Muscle of back (tissue), 11 donors: Measurements from ENCODE around the gene UCP3. TPM values are rescaled to one million over a fixed set of nuclear protein-coding genes. Genes with fewer than 3 reads are reported as not detected.

Experiments used
- DNase-seq, 3 donors: peaks; one replicate each; pipeline versions ENCODE4 v3.0.0 to v3.0.0-alpha.2; 2013
- polyA plus RNA-seq, 10 donors: library from polyadenylated mRNA; unstranded; fragments of 120-200 nt; gene quantifications; one replicate each; pipeline ENCODE4 v1.2.1, GENCODE V29; 2013; ENCODE audit not compliant: insufficient read length in 10 of 10

UCP3 gene
- polyA plus RNA-seq, 10 donors, result 1.5 to 6.8 (median 2.6) TPM

DNA sequence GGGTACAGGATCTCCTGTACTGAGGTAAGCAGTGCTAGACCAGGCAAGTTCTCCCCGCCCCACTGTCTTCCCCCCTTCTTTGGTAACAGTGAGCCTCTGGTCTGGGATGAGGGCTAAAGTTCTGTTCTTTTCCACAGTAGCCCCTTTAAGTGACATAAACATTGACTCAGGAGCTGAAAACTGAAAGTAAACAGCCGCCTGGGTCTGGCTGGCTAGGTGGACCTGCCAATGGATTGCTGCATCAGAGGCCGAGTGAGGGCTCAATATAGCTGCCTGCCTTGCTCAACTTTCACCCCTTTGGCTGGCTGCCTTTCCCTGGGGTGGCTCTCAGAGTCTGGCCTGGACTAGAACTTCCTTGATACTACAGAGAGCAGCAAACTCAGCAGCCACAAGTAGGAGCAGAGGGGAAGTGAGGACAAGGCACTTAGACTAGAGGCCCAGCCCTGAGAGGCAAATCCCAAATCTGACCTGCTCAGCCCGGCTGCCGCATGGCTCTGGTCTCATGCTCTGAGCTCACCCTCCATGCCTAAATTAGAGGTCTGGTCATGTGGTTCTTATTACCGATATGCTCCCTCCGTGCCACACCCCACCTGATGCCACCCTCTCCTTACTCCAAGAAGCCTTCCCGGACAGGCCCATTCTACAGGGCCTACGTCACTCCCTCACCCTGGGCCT, 9.6 kb upstream of the UCP3 start:
- peak; percentile 59 to 69 (median 66) for DNase-seq

DNA sequence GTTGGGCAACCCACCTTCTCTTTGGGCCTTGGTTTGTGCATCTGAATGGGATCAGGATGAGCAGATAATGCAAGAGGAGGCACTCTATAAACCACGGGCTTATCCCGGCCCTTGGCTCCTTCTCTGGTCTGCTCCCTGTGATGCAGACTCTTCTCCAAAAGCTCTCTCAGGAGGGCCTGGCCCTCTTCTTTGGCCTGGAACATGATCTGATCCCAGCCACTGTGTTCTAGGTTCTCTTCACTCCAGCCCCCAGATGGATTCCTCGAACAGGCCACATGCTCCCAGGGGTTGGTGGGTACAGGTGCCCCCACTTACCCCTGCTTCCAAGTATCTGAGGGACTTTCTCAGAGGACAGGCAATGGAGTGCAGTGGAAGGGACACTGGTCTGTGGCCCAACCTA, 8.7 kb upstream of the UCP3 start:
- no peak for DNase-seq

DNA sequence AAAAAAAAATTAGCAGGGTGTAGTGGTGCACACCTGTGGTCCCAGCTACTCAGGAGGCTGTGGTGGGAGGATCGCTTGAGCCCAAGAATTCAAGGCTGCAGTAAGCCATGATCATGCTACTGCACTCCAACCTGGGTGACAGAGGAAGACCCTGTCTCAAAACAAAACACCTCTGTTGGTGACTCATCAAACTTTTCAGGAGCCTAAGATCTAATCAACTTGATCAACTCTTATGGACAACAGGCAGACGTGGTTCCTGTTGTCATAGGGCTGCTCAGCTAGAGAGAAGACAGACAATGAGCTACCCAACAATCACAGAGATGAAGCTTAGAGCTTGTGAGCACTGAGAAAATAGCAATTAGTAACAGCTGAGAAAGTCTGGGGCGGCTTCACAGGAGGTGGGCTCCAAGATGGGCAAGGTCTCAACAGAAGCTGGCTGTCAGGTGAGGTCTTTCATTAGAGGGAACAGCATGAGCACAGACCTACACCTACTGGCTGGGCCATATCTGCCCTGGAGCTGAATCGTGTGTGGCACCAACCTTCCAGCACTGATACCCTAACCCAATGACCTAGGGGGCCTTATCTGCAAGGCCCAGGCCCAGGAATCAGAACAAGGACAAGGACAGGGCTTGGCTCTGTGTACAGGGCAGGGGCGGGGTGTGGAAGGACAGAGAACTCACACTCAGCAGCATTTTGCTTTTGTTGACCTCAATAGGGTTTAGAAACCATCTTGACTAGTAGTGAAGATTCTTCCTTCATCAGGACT, 7.2 kb upstream of the UCP3 start:
- DNase-seq, result no peak

DNA sequence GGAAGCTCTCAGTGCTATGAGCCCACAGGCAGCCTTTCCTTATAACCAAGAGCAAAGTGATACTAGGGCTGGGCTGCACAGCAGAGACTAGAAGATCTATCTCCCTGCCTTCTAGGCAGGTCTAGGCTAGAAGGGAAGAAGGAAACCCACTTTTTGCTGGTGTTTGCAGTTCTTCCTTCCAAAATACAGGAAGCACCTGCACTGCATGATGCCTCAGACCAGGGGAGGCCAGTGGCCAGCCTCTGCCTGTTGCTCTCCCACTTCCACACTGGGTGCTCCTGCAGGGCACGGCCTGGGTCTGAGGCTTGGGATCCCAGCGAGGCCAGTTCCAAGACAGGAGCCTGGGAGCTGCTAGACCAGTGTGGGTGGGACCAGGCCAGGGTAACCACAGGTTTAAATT, 6.0 kb upstream of the UCP3 start:
- DNase-seq, result no peak

DNA sequence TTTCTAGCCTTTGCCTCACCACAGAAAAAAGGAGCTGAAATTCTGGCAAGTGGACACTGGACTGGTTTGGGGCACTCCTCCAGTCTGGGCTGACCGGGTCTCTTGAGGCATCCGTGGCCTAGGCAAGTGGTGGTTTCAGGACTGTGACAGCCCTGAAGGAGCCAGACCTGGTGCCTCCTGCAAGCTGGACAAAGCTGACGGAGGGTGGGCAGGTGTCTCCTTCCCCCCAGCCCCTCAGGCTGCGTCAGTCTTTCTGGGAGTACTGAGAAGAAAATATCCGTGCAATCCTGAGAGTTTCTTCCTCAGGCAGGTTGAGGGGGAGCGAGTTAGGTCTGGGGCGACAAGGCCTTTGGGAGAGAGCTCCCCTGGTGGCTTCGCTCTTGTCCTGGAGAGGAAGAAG, 4.3 kb upstream of the UCP3 start:
- DNase-seq, result no peak

DNA sequence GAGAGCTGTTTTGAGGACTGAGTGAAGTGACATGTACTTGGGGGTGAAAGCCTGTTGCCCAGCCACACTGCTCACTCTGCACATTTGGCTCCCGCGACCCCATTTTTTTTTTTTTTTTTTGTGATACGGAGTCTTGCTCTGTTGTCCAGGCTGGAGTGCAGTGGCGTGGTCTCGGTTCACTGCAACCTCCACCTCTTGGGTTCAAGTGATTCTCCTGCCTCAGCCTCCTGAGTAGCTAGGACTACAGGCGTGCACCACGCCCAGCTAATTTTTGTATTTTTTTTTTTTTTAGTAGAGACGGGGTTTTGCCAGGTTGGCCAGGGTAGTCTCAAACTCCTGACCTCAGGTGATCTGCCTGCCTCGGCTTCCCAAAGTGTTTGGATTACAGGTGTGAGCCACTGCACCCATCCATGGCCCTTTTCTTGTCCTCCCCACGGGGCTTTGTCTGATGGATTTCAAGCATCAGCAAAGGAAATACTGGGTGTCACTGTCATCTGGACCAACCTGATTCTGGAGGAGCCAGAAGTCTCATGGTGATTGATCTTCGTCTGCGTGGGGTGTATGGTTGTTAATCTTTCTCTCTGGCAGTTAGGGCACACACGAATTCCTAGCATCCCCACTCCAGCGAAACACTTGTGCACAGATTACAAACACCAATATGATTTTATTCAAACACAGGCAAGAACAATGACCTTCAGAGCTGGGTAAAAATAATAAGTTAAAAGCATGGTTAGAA, 3.4 kb upstream of the UCP3 start:
- DNase-seq, result no peak

DNA sequence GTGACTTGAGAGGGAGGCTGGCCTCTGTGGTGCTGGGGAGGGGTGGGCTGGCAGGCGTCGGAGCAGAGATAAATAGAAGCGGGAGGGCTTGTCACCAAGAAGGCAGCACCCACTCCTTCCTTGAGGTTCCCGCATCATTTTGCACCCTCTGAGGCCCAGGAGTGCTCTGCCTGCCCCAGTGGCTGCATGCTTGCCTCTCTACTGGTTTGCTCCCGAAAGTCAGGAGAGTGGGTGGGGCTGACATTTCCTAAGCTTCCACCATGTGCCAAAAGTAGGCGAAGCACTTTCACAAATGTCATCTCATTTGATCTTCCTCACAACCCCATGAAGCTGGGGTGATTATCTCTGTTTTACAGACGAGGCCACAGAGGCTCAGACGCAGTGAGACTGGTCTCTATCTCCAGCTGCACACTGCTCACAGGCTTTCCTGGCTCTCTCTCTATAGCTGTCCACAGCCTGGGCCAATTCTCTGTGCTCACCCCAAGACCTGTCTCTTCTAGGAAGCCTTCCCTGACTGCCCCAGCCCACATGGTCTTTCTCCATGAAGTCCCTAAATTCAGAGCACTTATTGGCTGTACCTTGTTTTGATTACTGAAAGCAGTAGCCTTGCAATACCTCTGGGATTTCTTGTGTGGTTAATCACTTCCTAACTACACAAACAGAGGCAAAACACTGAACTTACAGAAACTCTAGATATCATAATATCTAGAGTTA, 2.6 kb upstream of the UCP3 start:
- no peak for DNase-seq

DNA sequence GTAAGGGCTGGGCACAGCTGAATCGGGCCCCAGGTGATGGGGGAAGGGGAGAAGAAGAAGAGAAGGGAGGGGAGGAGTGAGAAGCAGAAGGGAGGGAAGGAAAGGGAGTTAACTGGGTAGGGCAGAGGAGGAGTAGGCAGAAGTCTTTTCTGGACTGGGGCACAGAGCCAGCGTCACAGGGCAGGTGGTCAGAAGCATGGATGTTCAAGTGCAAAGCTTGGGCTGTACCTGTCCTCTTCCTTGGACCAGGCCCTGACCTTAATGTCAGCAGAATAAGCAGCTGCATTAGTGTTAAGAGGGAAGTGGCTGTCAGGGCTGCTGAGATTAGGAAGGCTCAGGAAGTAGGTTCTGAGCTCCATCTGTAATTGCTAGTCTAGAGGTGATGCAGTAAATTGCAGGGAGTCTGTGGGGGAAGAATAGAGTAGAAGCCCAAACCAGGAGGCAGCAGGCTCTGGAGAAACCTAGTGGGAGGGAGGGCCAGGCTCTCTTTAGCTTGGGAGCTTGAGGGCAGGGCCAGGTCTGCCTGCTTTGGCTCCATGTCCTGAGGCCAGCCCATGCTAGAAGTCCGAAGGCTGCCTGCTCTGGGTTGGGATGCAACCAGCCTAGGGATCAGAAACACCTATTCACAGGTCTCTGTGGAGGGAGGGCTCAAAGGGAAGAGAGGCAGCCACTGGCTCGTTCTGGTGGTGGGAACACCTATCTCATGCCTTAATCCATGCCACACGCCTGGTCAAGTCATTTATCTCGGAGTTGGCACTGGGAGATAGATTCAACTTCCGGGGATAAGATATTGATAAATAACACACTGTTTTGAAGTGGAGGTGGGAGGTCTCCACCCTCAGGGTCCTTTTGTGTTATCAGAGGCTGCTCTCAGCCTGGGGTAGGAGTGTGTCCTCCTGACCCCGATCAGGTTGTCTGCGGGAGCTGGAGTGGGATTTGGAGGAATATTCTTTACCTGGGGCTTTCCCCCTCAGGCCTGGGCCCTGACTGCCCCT, 1.7 kb upstream of the UCP3 start:
- no peak for DNase-seq

DNA sequence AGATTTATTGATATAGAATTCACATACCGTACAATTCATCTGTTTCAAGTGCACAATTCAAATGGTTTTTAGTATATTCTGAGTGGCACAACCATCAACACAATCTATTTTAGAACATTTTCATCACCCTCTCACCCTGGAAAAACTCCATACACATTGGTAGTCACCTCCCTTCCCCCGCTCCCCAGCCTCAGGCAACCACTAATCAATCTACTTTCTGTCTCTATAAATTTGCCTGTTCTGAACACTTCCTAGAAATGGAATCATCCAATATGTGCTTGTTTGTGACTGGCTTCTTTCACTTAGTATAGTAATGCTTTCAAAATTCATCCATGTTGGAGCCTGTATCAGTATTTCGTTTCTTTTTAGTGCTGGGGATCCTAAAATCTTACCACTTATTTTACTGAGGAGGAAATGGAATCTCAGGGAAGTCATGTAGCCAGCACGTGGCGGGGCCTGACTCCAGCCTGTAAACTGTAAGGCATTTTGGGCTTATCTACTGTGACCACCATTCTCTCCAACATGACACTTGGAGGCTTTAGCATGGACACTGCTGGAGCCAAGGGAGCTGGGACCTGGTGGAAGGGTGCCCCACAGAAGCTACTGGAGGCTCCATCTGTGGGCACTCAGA, 905 bp upstream of the UCP3 start:
- no peak for DNase-seq

DNA sequence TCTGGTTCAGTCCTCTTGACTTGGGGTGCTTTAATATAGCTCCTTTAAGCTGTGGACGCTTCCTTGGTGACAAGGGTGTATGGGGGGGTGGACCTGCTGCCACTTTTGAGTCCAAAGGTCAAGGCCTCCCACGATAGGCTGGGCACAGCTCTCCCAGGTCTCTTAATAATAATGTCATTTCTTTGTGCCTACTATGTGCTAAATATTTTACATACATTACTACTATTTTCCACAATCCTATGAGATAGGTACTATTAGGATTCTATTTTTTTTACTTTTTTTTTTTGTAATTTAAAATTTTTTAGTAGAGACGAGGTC, 304 bp upstream of the UCP3 start:
- DNase-seq, result no peak

DNA sequence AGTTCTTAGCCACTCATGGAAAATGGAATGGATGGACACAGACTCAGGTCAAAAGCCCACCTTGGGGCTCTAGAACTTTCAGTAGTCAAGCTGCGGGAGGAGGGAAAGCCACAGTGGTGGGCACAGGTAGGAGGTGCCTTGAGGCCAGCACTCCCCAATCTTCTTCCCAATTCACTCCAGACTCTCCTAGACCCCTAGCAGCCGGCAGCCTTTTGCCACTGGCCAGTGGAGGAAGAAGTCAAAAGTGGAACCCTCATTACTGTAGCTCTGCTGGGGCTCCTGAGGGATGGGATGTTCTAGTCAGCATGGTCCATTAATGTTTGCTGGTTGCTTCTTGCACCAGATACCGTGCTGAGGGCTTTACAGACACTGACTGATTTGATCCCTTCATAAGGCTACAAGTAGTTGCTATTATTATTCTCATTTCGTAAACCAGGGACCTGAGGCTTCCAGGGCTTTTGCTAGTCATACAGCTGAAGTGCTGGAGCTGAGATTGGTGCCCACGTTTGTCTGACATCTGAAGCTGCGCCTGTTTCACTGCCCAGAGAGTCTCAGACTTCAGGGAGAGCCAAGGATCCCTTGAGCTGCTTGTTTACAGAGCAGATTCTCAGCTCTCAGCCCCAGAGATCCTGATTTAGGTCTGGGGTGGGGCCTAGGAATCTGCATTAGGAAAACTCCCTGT, 1.1 kb downstream of the UCP3 start:
- DNase-seq, result no peak

DNA sequence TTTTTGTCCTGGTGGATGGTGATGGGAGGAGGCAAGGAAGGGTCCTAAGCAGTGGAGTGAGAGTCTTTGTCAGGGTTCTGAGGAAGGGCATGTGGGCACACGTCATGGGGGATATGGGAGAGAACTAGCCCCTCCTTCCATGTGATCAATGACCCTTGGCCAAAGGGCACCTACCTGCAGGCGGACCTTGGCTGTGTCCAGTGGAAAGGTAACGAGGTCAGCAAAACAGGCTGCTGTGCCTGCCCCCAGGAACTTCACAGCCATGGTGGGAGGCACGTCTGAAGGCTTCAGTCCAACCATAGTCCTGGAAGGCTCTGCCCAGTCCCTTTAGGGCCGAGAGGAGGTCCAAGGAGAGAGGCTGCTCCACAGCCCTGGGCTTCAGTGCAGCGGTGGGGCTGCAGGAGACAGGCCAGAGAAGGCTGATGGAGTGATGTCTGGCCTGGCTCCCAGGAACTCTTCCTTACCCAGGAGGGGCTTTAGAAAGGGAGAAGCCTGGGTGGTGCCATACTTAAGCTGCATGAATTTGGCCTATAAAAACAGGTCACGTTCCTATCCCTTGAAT, 2.1 kb downstream of the UCP3 start:
- no peak for DNase-seq

DNA sequence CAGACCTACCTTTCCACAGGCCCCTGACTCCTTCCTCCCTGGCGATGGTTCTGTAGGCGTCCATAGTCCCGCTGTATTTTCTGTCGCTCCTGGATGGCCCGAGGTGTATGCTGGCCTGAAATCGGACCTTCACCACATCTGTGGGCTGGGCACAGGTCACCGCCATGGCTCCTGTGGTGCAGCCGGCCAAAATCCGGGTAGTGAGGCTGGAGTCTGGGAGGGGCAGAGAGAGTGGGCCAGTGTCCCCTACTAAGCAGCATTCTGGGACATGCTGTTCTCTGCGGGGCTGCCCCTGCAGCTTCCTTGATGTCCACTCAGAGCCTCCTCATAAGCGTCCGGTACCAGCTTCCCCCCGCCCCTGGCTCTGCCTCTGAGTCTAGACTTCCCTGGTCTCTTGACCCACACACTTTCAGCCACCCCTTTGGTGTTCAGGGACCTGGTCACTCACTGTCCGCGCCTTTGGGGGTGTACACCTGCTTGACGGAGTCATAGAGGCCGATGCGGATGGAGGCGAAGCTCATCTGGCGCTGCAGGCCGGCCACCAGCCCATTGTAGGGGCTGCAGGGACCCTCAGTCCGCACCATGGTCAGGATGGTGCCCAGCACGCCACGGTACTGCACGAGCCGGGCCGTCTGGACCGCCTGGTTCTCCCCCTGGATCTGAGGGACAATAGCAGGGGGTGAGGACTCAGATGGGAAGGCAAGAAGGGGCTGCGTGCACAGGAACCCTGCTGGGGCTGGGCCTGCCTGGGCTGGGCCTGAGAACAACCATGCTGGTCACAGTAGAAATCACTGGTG, 3.0 kb downstream of the UCP3 start:
- DNase-seq, result no peak

DNA sequence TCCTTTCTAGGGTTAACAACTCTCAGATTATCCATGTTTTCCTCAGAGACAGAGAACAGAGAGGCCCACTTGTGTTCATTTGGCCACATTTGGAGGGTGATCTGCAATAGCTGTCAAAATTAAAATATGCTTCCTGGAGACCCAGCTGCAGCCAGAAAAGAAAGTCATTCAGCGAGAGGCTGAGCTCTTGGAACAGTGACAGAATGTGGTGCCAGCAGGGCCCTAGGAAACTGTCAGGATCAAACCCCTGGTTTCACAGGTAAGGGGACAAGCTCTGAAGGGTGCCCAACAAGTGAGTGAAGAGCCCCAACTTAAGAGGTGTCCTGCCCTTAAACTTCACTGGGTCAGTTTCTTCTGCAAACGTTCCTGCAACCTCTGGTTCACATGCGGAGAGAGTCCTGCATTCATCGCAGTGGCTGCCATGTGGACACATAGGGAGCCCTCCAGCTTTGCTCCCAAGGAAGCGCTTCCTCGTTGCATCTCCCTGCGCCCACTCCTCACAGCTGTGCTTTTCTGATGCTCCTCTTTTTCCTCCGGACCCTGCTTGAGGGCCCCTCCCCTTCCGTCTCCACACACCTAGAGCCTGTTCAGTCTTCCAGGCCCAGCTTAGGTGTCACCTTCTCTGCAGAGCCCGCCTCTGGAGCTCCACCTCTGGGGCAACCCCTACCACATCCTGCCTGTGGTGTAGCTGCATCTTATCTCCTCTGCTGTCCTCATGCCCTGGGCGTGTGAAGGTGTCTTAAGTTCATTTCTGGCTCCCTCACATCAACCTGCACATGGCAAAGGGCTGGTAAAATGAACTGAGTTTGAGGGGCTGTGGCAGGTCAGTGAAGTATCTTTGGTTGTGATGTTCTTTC, 3.9 kb downstream of the UCP3 start:
- DNase-seq, result no peak

DNA sequence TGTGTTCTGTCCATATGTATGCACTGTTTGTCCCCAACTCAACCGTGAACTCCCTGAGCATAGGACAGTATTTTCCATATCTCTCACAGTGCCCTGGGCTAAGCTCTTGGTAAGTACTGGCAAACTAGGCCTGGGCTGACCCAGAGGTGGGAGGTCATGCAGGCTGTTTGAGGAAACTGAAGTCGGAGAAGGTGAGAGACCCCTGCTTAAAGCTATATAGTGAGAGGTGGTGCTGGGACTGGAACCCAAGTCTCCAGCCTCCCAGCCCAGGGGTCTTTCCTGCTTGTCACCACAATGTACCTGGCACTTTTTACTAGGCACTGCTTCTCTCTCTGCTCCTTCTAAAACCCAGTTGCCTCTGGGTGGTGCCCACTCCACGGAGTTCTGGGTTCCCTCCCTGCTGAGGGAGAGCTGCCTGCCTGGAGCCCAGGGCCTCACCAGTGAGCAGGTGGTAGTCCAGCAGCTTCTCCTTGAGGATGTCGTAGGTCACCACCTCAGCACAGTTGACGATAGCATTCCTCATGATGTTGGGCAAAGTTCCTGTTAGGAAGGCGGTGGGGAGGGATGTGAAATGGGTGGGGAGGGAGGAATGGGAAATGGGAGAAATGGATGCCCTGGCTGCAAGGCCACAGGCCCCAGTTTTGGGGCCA, 4.7 kb downstream of the UCP3 start:
- DNase-seq, result no peak

DNA sequence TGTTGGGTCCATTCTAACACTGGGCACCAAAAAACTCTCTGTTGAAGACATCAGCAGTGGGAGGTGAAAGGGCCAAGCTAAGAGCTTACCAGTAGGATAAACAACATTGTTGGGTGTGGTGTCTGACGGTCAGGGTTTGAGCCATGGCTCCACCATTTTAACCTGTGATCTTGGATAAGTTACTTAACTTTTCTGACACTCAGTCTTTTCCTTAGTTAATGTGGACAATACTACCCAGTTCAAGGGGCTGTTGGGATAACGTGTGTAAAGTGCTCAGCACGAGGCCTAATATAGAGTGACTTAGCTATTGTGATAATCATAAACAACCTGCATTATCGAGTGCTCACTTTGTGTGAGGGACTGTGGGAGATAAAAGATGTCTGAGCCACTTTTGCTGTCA, 6.1 kb downstream of the UCP3 start:
- DNase-seq, result no peak

DNA sequence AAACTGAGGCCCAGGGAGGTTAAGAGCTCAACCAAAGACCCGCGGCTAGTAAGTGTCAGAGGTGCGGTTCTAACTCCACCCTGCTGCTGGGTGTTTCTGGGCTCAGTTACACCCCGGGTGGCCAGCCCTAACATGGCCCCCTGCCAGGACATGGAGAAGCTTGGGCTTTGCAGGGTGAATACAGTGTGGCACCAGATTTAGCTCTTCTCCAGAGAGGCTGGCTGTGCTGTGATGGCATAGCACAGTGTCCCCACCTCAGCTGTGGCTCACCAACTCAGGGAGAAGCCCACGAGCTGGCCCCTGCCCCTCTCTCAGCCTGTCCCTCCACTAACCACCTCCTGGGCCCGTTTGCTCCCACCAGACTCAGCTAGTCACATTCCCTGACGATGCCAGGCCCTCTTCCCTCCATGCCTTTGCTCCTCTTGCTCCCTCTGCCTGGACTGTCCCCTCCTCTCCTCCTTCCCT, 7.0 kb downstream of the UCP3 start:
- DNase-seq, result no peak
